IMR-90 (cell line): Measurements from ENCODE around the gene DNTTIP2. TPM values are rescaled to one million over a fixed set of nuclear protein-coding genes. Genes with fewer than 3 reads are reported as not detected.

ENCODE experiments used
- ATAC-seq: fragments of 200-7000 bp; cut with Tn5 transposase; 2 replicates; pipeline ENCODE4 v1.9.1; 2020; ENCODE audit warnings: low read depth, mild to moderate bottlenecking, moderate library complexity
- BruUV-seq: library from RNA; stranded (reverse); fragments of 400-500 nt; replicated peaks from 2 replicates; lab custom pipeline; 2021; lab: Mats Ljungman, UMichigan
- CTCF ChIA-PET: fragments of 300-600 bp; formaldehyde crosslinking; extraction: SDS; loops from one replicate; lab custom pipeline; 2021; ENCODE audit warnings: antibody characterized with exemption; lab: Yijun Ruan, JAX
- POLR2A ChIA-PET: fragments of 300-600 bp; sonication (Branson Sonifier 250); formaldehyde crosslinking; loops from one replicate; lab custom pipeline; 2022; ENCODE audit warnings: antibody characterized with exemption; ENCODE audit not compliant: unreplicated experiment; lab: Charles Lee
- DNase-seq: peaks from one replicate; pipeline ENCODE4 v3.0.0; 2013
- H2AFZ ChIP-seq: replicated peaks from 2 replicates; pipeline ENCODE3; 2013; ENCODE audit warnings: low read length, mild to moderate bottlenecking; ENCODE audit not compliant: poor library complexity
- H2AK5ac ChIP-seq: 2 replicates; pipeline ENCODE4 v1.6.1; 2013; ENCODE audit warnings: low read depth, low read length, inconsistent platforms
- H2AK9ac ChIP-seq: replicated peaks from 2 replicates; pipeline ENCODE3; 2013; ENCODE audit warnings: mild to moderate bottlenecking, low read depth, low read length, moderate library complexity; ENCODE audit not compliant: poor library complexity
- H2BK120ac ChIP-seq: 2 replicates; pipeline ENCODE4 v1.6.1; 2013; ENCODE audit warnings: low read depth, low read length, inconsistent platforms
- H2BK15ac ChIP-seq: 3 replicates; pipeline ENCODE4 v1.6.1; 2013; ENCODE audit warnings: low read depth, low read length, inconsistent platforms
- H2BK20ac ChIP-seq: 2 replicates; pipeline ENCODE4 v1.6.1; 2013; ENCODE audit warnings: low read depth, mild to moderate bottlenecking, inconsistent platforms, low read length, moderate library complexity
- H2BK5ac ChIP-seq: 2 replicates; pipeline ENCODE4 v1.6.1; 2013; ENCODE audit warnings: mild to moderate bottlenecking, low read depth, low read length, inconsistent platforms; ENCODE audit not compliant: poor library complexity, severe bottlenecking
- H3K14ac ChIP-seq: replicated peaks from 2 replicates; pipeline ENCODE4 v1.6.1; 2013; ENCODE audit warnings: low read depth, low read length, inconsistent platforms
- H3K18ac ChIP-seq: 2 replicates; pipeline ENCODE4 v1.6.1; 2013; ENCODE audit warnings: low read depth, low read length, control low read depth
- H3K23ac ChIP-seq: 2 replicates; pipeline ENCODE4 v1.6.1; 2013; ENCODE audit warnings: low read depth, low read length, inconsistent platforms
- H3K27ac ChIP-seq: 2 replicates; pipeline ENCODE4 v1.5.1; 2013; ENCODE audit warnings: mild to moderate bottlenecking, control low read depth, low read length; ENCODE audit not compliant: insufficient read depth
- H3K27me3 ChIP-seq: 2 replicates; pipeline ENCODE4 v1.6.1; 2013; ENCODE audit warnings: low read length; ENCODE audit not compliant: control insufficient read depth, insufficient read depth
- H3K36me3 ChIP-seq: 2 replicates; pipeline ENCODE4 v1.6.1; 2013; ENCODE audit warnings: low read length, mixed read lengths; ENCODE audit not compliant: control insufficient read depth, insufficient read depth
- H3K4ac ChIP-seq: 2 replicates; pipeline ENCODE4 v1.6.1; 2013; ENCODE audit warnings: low read depth, low read length, inconsistent platforms
- H3K4me1 ChIP-seq: 2 replicates; pipeline ENCODE4 v1.6.1; 2013; ENCODE audit warnings: low read length, mixed read lengths; ENCODE audit not compliant: control insufficient read depth, insufficient read depth
- H3K4me2 ChIP-seq: 2 replicates; pipeline ENCODE4 v1.6.1; 2013; ENCODE audit warnings: low read depth, mild to moderate bottlenecking, control low read depth, low read length, moderate library complexity
- H3K4me3 ChIP-seq: 2 replicates; pipeline ENCODE4 v1.5.1; 2013; ENCODE audit warnings: low read depth, mild to moderate bottlenecking, control low read depth, low read length, moderate library complexity; ENCODE audit not compliant: insufficient read depth
- H3K56ac ChIP-seq: 2 replicates; pipeline ENCODE4 v1.6.1; 2013; ENCODE audit warnings: low read length, inconsistent platforms; ENCODE audit not compliant: insufficient read depth; ENCODE audit errors: extremely low read depth
- H3K79me1 ChIP-seq, 2 experiments: 2 replicates each; pipeline ENCODE4 v1.6.1; 2013; ENCODE audit warnings: low read length in 2 of 2, inconsistent platforms in 1 of 2, low read depth in 1 of 2
- H3K9ac ChIP-seq: 2 replicates; pipeline ENCODE4 v1.6.1; 2013; ENCODE audit warnings: low read depth, low read length, control low read depth
- H3K9me1 ChIP-seq: 2 replicates; pipeline ENCODE4 v1.6.1; 2013; ENCODE audit warnings: low read length, inconsistent platforms; ENCODE audit not compliant: insufficient read depth
- H3K9me3 ChIP-seq: 2 replicates; pipeline ENCODE4 v1.6.1; 2013; ENCODE audit warnings: low read length; ENCODE audit not compliant: control insufficient read depth, insufficient read depth
- H4K20me1 ChIP-seq: 2 replicates; pipeline ENCODE4 v1.6.1; 2013; ENCODE audit warnings: low read length, inconsistent platforms; ENCODE audit not compliant: insufficient read depth
- H4K5ac ChIP-seq: 2 replicates; pipeline ENCODE4 v1.6.1; 2013; ENCODE audit warnings: mild to moderate bottlenecking, low read depth, low read length, control low read depth
- H4K8ac ChIP-seq, 2 experiments: 2 replicates each; pipeline ENCODE4 v1.6.1; 2013; ENCODE audit warnings: low read depth in 2 of 2, low read length in 2 of 2, control low read depth in 1 of 2, inconsistent platforms in 1 of 2
- H4K91ac ChIP-seq: 2 replicates; pipeline ENCODE4 v1.6.1; 2013; ENCODE audit warnings: low read depth, low read length, inconsistent platforms; ENCODE audit not compliant: insufficient read depth
- CHD1 ChIP-seq: IDR thresholded peaks from 2 replicates; pipeline ENCODE4 v1.6.1; 2012; ENCODE audit warnings: low read depth, low read length, improper control_type of control experiment
- MAFK ChIP-seq: IDR thresholded peaks from 2 replicates; pipeline ENCODE4 v1.6.1; 2012; ENCODE audit warnings: low read depth, low read length, improper control_type of control experiment
- RFX5 ChIP-seq: IDR thresholded peaks from 2 replicates; pipeline ENCODE4 v1.8.0; 2012; ENCODE audit warnings: low read depth, mild to moderate bottlenecking, low read length, moderate library complexity
- WGBS, 2 experiments: methylation state at CpG; one replicate each; pipeline versions ENCODE4 v1.1.5 to v1.1.7; 2013; ENCODE audit warnings: missing lambda C conversion rate in 2 of 2; ENCODE audit not compliant: insufficient read length in 1 of 2; ENCODE audit errors: extremely low coverage in 2 of 2; 5-methylcytosine and 5-hydroxymethylcytosine counted together
- dilution Hi-C: fragments of 300-500 bp; cut with HindIII; formaldehyde crosslinking; loops from one replicate; pipeline ENCODE4 v1.14.3; 2018; ENCODE audit warnings: low sequenced_read_pairs; ENCODE audit not compliant: unreplicated experiment
- in situ Hi-C: fragments of 300-500 bp; cut with MboI; formaldehyde crosslinking; loops from 3 replicates; pipeline ENCODE4 v1.14.3; 2019; ENCODE audit warnings: low sequenced_read_pairs, inconsistent platforms, mixed read lengths
- intact Hi-C: fragments of 100-400 bp; cut with micrococcal nuclease; formaldehyde crosslinking; loops from 2 replicates; pipeline ENCODE4 v1.10.0; 2022
- polyA plus RNA-seq, 3 experiments: library from polyadenylated mRNA; depleted of rRNA; stranded (reverse); fragments of >200 nt; gene quantifications; 2 replicates each; pipeline ENCODE4 v1.2.3, GENCODE V29; 2012; ENCODE audit warnings: low replicate concordance in 1 of 3
- total RNA-seq: library from RNA; depleted of rRNA; stranded (reverse); fragments of >200 nt; gene quantifications from 2 replicates; pipeline ENCODE4 v1.2.3, GENCODE V29; 2012

Gene DNTTIP2
- total and polyA plus RNA-seq, 2 of the 4 experiments (the other 2 are of a cell fraction), result 14.2 to 24.4 TPM

DNA sequence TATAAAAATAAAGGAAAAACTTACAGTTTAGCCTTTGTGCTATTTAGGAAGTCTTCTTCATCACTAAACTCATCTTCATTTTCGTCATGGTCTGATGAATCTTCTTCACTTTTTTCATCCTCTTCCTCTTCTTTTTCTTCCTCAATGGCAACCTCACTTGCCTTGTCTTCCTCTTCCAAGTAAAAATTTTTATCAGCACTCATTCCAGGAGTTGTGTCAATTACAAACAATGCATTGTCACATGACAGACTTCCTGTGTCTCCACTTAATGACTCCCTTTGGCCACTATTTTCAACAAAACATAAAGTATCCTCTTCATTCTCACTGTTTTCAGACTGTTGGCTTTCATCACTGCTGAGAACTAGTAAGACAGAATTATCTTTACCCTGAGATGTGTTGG lies 2.8 kb downstream of the DNTTIP2 start:
- in situ Hi-C loops (loop anchor here (25.0 kb wide), 1 partner anchor 461 kb away; no protein-coding TSS in a partner anchor), intact Hi-C loops (loop anchor here (10.0 kb wide), 1 partner anchor 851 kb away; no protein-coding TSS in a partner anchor), dilution Hi-C loops (no loop called here)
- TF ChIP-seq RFX5, result no peak
- no peak for TF ChIP-seq CHD1
- TF ChIP-seq MAFK, result no peak
- Histone ChIP-seq H2BK20ac (no peak overlapping the region), H3K4ac (no peak overlapping the region), H3K9me1 (no peaks in the 10 kb centered on the region; the same call in 1 of the 2 replicates), H3K14ac (no peak overlapping the region), H2AFZ (no peak overlapping the region), H3K79me1 (peaks cover 11 to 37% of the 10 kb centered on the region in 2 experiments; a peak in 3 of 4 replicates), H3K27ac (no peak overlapping the region), H3K9ac (no peak overlapping the region), H3K4me2 (no peak overlapping the region), H2AK9ac (no peak overlapping the region), H3K4me1 (no peaks in the 10 kb centered on the region; the same call in 1 of the 2 replicates), H2AK5ac (no peak overlapping the region), H4K20me1 (no peaks in the 10 kb centered on the region), H4K5ac (no peak overlapping the region), H2BK5ac (no peak overlapping the region), H4K8ac (no peak overlapping the region), H3K56ac (no peak overlapping the region), H2BK120ac (no peak overlapping the region), H3K23ac (no peak overlapping the region), H3K27me3 (no peaks in the 10 kb centered on the region), H4K91ac (no peak overlapping the region), H3K4me3 (no peak overlapping the region), H3K36me3 (peaks cover 27% of the 10 kb centered on the region), H2BK15ac (no peak overlapping the region), H3K18ac (no peak overlapping the region), H3K9me3 (no peaks in the 10 kb centered on the region)
- BruUV-seq, result no TSS peak
- POLR2A ChIA-PET, result no interaction called here
- ATAC-seq (no peak), DNase-seq (no peak)
- 100% methylated on average over 1 of the region's 1 CpG; no CpG with 5 or more reads in 1 of the 2 experiments for WGBS, 2 experiments
- CTCF ChIA-PET, result no interaction called here
